Measurements from ENCODE around the gene MICALL2. TPM values are rescaled to one million over a fixed set of nuclear protein-coding genes. Genes with fewer than 3 reads are reported as not detected.
"Not testable (repeated sequence)": the region's sequence is repeated elsewhere in the genome, so short reads cannot be mapped to it uniquely, and the experiment has no call there.

MICALL2 gene
- polyA plus RNA-seq, 1 donor: 6.3 TPM

DNA sequence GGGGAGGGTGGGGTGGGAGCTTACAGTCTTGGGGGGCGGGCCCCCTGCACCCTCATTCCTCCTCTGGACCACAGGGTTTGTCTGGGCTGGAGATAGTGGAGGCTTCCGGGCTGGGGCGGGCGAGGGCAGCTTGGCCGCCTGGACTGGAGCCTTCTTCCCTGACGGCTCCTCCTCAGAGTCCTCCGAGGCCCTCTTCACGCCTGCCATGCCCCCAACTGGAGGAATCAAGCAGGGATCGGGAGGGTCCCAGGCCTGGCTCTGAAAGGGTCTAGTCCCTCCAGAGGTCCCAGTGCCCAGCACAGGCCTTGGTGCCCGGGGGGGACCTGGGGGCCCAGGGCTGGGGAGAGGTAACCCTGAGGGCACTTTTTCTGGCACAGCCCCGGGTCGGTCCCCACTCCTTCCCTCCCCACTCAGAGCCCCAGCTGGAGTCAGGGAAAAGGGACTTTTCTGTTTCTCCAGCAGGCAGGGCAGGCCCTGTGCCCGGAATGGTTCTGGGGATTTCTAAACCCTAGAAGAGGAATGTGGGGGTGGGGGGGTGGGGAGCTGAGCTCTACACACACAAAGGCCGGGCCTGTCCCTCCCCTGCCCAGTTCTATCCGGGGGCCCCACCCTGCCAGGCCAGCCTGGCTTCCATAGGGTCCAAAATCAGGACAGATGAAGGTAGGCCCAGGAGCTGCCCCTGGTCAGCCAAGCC, 11.6 kb downstream of the MICALL2 start:
- no peak for DNase-seq (ENCODE audit: low read depth)

DNA sequence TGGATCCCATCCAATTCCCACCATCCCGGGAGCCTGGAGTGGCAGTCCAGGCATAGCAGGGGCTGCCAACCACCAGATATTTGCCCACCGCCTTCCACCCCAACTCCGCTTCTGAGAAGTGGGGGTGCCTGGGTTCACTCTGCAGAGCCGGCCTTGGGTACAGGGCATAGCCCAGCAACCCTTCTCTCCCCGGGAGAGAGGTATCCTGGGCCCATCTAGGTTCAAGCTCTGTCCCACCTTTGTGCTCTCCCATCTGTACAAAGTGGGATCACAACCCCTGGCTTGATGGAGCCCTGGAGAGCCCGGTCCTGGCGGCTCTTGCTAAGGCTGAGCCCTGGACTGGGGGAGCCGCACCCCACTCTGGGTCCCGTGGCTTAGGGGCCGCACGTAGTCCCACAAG, 12.2 kb downstream of the MICALL2 start:
- no peak for DNase-seq (ENCODE audit: low read depth)

DNA sequence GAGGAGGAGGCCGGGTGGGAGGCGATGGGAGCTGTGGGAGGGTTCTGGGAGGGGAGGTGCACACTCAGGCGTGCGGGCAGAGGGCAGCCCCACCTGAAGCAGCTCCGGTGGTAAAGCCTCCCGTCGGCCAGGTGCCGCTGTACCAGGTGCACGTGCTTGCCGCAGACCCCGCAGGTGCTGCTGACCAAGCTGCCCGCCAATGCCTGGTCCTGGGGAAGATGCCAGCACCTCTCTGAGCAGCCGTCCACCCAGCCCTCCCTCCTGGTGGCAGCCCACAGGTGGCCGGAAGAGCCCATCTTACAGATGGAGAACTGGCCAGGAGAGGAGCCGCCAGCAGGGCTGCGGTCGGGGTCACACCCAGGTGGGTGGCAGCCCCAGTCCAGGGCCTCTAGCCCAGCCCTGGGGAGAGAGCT, 12.6 kb downstream of the MICALL2 start:
- no peak for DNase-seq (ENCODE audit: low read depth)

DNA sequence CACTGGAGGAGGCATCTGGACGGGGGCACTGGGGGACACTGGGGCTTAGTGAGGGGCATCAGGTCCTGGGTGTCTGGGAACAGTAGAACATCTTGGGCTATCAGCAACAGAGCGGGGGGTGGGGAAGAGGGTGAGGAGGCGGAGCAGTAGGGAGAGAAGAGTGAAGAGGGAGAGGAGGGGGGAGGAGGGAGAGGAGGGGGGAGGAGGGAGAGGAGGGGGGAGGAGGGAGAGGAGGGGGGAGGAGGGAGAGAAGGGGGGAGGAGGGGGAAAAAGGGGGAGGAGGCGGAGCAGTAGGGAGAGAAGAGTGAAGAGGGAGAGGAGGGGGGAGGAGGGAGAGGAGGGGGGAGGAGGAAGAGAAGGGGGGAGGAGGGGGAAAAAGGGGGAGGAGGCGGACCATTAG, 13.2 kb downstream of the MICALL2 start:
- DNase-seq (ENCODE audit: low read depth): not testable (repeated sequence)

DNA sequence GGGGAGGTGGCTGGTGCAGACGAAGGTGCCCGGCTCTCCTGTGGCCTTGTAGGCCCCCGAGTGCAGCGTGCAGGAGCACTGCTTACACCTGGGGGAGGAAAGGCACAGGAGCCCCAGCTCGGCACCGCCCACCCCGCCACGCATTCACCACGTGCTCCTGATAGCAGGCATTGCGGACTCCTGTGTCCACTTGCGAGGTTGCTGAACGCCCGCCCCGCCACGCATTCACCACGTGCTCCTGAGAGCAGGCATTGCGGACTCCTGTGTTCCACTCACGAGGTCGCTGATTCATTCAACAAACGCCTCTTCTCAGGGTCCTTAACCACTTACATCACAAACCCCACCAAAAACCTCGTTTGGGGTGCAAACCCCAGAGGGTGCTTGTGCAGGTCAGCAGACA, 13.9 kb downstream of the MICALL2 start:
- no peak for DNase-seq (ENCODE audit: low read depth)

DNA sequence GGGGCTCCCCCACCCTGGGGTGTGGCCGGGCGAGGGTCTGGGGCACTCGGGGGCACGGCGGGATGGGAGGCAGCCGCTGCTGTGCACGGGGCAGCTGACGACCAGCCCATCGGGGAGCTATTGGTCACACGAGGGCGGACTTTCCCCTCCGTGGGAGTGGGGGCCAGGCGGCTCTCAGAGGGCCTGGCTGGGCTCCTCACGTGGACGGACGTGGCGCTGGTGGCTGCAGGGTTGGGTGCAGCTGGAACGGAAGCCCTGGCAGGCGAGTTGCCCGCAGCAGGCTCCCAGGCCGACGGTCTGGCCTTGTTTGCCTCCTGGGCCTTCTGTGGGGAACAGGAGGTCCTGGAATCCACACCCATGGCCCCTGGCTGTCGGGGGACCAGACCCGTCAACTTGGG, 14.3 kb downstream of the MICALL2 start:
- no peak for DNase-seq (ENCODE audit: low read depth)

DNA sequence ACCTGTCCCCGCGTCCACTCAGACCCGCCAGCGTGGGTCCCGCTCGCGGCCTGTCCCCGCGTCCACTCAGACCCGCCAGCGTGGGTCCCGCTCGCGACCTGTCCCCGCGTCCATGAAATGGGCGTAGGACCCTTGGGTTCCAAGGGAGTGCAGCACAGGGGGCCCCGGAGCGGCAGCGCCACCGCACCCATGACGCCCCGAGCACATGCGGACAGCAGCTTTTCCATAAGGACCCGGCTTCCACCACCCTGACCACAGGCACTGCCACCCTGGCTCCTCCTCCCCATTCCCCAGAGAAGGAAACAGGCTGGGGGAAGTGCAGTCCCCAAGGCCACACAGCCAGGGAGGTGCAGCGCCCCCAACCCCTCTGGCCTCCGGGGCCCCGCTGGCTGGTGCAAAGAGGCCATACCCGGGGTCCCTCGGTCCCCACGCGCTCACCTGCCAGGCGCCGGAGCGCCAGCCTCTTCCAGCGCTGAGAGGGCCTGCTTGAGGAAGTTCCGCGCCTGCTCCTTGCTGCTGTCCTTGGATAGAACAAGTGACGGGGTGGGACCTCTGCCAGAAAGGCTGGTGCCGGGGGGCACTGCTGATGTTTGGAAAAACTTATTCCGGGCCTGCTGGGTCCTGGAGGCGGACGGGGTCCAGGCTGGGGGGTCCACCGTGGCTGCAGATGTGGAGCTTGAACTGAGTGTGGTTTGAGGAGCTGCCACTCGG, 14.9 kb downstream of the MICALL2 start:
- DNase-seq (ENCODE audit: low read depth): no peak

DNA sequence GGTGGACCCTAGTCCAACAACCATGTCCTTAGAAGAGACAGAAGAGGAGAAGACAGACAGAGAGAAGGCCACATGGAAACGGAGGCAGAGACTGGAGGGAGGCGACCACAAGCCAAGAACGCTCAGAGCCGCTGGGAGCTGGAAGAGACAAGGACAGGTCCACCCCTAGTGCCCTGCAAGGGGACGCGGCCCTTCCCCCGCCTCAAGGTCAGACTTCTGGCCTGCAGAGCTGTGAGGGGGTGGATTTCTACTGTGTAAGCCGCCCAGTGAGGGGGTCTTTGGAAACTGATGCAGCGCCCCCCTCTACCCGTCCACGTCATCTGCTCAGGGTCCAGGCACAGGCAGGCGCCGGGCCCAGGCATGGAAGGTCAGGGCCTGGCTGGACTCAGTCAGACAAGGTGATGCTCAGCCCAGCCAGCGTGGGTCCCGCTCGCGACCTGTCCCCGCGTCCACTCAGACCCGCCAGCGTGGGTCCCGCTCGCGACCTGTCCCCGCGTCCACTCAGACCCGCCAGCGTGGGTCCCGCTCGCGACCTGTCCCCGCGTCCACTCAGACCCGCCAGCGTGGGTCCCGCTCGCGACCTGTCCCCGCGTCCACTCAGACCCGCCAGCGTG, 15.6 kb downstream of the MICALL2 start:
- DNase-seq (ENCODE audit: low read depth): not testable (repeated sequence)

DNA sequence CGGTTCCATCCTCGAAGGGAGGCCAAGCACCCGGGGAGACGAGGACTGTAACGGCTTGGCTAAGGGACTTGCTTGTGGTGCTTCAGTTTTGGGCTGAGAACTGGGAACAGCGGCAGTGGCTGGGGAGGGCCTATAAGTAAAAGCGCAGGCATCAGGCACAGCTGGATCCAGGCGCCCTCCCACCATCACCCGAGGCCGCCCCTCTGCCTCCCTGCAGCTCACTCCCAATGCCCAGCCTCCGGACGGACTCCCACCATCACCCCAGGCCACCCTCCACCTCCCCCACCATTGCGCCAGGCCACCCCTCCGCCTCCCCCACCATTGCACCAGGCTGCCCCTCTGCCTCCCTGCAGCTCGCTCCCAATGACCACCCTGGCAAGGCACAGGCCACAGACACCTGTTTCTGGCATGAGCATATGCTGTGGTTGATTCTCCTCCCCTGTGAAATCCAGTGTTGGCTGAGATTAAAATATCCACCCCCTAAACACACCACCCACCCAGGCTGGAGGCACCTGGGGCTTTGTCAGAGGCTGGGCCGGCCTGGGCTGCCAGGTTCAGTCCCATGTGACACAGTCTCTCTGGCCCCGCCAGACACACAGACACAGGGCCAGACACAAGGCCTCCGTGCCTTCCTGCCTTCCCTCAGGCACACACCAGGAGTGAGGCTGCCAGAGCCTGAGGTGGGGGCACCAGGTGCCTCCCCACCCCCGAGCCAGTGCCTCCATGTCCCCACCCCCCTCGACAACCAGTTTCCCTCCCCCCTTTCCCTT, 16.7 kb downstream of the MICALL2 start:
- no peak for DNase-seq (ENCODE audit: low read depth)

DNA sequence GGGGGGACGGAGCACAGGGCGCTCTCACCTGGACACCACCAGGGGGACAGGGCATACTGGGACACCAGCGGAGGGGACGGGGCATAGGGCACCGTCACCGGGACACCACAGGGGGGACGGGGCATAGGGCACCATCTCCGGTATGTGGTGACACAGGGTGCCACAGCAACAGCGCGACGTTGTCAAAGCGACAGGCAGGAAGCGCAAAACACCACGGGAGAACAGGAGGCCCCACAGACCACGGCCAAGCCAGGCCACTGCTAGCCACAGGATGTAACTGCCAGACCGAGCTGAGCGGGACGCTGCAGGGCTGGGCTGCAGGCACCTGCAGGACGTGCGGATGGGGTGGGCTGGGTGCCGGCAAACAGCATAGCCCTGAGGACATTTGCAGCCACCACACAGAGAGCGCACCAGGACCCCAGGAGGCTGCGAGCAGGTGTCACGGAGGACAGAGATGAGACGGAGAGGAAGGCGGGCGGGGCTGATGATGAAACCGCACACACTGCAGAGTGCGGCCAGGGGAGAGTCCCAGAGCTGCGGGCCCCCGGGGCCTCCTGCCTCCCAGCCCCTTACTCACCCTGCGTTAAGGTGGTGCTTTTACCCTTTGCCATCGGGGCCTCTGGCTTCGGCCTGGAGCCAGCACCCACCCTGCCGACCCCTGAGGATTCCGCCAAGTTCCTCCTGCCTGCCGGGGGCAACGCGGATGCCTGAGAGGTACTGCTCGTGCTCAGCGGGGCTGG, 17.5 kb downstream of the MICALL2 start:
- no peak for DNase-seq (ENCODE audit: low read depth)

DNA sequence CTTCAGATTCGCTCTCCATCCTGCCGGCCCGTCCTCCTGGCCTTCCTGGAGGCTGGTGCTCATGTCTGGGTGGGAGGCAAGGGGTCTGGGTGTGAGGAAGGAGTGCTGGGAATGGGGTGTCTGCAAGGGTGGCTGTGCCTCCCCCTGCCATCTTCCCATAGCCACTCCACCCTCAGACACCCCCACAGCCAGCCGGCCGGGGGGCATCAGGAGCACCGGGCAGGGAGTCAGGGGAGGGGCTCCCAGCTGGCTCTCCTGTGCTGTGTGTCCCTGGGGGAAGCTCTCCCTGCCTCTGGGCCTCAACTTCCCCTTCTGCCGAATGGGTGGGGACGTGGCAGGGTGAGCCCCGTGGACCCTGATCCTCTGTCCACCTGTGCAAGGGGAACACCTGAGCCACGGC, 18.6 kb downstream of the MICALL2 start:
- DNase-seq (ENCODE audit: low read depth): no peak

DNA sequence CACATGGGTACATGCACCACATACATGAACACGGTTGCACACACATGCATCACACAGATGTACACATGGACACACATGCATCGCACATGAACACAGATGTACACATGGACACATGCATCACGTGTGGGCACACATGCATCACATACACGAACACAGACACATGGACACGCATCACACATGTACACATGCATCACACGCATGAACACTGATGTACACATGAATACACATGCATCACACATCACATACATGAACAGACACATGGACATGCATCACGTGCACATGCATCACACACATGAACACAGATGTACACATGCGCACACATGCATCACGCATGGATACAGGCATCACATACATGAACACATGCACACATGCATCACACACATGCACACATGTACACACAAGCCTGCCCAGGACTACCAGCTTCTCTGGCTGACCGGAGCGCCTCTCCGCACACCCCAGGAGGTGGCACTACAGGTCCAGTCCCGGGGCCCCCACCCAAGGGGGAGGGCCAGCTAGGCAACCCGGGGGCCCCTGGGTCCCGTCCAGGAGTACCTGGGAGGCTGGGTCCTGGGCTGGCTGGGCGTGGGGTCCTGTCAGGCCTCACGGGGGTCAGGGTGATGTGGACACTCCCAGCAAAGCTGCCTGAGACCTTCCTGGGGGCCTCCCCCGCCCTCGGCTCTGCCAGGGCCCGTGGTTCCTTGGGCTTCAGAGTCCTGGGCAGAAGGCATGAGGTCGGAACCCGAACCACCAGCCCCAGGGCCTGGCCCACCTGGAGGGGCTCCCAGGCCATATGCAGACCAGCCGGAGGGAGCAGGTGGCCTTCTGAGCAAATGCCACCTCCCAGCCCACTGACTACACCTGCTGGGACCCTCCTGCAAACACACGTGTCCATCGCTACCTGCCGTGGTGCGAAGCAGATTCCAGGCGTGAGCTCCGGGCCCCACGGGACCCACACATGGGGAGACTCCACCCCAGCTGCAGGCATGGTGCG, 19.6 kb downstream of the MICALL2 start:
- no peak for DNase-seq (ENCODE audit: low read depth)

DNA sequence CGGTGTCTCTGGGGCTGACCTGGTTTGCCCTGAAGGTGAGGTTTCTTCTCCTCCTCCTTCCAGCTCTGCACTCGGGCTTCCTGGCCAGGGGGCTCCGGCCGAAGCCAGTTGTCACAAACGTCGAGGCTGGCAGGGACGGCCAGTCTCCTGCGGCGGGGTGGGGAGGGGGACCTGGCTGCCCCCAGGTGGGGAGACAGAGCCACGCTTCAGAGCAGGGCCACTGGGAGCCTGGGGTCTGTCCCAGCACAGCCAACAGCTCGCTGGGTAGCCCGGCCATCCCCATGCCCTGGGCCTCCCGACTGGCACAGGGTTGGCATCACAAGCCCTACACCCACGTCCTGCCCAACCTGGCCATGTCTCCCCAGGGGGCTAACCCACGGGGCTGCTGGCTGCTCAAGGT, 20.4 kb downstream of the MICALL2 start:
- DNase-seq (ENCODE audit: low read depth): no peak

DNA sequence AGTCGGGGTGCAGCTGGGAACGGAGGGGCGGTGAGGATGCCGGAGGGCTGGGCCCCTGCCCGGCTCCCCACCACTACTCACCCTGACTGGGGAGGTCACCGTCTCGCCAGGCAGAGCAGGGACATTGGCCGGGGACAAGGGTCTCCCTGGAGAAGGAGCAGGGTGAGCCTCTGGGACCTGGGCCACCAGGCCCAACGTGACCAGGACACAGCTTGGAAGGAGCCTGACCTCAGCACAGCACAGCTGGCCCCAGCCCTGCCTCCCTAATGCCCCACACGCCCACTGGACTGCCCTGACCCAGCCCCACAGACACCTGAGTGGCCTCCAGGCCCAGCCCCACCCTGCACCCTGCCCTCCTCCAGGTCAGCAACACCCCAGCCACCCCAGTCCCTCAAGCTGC, 21.1 kb downstream of the MICALL2 start:
- DNase-seq (ENCODE audit: low read depth): no peak

DNA sequence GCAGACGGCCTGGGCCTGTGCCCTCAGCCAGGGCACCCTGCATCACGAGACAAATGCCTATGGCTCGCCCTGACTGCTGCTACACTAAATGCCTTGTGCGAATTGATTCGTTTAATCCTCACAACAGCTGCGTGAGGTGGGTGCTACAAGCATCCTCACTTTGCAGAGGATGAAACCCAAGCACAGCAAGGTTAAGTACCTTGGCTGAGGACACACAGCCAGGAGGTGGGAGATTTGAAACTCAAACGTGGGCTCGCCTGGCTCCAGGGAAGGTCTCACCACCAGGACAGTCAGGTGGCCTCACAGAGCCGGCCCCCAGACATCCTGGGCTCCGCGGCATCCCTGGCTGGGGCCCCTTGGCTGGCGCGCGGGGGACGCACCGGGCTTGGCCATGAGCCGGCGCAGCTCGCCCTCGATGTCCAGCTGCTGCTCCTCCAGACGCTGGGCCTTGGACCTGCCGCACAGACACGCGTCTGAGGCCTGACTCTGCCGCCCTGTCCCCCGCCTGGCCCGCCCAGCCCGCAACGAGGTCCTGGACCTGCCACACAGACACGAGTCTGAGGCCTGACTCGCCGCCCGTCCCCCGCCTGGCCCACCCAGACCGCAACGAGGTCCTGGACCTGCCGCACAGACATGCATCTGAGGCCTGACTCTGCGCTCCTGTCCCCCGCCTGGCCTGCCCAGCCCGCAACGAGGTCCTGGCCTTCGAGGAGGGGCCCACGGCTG, 22.0 kb downstream of the MICALL2 start:
- DNase-seq (ENCODE audit: low read depth): no peak

DNA sequence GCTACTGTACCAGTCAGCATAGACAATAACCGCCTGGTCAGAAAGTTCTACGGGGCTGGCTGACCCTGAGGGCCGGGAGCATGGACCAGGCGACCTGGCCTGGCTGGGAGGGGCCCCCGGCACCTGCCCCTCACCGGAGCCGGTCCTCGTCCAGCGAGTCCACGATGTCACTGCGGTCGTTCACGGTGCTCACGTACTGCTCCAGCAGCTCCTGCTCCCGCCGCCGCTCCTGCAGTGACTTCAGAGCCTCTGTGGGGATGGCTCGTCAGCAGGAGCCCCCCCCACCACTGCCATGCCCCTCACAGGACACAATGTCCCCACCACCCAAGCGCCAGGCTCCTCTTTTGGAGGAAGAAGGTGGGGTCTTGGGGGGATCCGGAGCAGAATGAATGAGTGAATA, 22.7 kb downstream of the MICALL2 start:
- DNase-seq (ENCODE audit: low read depth): no peak

DNA sequence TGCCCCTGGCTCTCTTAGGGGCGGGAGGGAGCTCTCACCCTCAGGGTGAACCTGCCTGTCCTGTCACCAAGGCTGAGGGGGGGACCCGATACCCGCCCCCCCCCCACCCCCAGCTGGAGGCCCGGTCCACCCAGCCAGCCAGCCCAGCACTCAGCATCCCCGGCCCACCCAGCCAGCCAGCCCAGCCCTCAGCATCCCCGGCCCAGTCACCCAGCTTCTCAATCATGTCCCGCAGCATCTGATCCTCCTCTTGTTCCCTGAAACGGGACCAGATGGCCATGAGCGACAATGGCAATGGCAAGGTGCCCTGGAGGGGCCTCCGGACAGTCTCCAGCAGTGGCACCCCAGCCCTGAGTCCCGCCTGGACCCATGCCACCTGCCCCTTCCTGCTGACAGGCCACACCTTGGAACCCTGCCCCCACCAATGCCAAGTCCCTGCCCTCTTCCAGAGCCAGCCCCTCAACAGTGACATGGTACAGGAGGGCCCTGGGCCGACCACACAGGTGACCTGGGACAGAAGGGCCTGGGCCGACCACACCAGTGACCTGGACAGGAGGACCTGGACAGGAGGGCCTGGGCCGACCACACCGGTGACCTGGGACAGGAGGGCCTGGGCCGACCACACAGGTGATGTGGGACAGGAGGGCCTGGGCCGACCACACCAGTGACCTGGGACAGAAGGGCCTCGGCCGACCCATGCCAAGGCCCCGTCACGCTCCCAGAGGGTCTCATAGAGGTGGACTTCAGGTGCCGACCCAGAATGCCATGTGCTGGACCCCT, 24.2 kb downstream of the MICALL2 start:
- DNase-seq (ENCODE audit: low read depth): no peak

DNA sequence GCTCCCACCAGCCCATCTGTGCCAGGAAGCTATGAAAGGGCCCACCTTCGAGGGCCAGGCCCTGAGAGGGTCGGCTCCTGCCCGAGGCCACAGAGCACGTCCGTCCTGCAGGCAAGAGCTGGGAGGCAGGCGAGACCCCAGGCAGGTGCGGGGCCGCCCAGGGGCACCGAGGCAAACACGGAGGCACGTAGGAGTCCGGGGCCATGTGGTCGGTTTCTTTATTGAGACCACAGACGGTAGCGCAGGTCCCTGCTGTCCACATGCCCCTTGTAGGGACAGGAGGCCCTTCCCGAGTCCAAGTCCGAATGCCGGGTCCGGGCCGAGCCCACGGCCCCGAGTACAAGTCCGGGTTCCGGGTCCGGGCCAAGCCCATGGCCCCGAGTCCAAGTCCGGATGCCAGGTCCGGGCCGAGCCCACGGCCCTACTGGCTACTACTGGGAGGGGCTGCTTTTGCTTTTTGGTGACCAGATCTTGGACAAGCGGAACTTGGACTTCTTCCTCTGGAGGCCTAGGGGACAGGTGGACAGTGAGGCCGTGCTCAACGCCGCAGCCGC, 25.0 kb downstream of the MICALL2 start:
- DNase-seq (ENCODE audit: low read depth): no peak
